ENCODE measurements around the gene HDHD5.
"Not testable (repeated sequence)": the region's sequence is repeated elsewhere in the genome, so short reads cannot be mapped to it uniquely, and the experiment has no call there.

Gene HDHD5

GRCh38 chr22:17152971-17153370 is 6.1 kb downstream of the HDHD5 start:
- no peak for DNase-seq

GRCh38 chr22:17152340-17152739 is 6.7 kb downstream of the HDHD5 start:
- no peak for DNase-seq

- DNase-seq, result no peak
These were observed 9.8 kb downstream of the HDHD5 start for GRCh38 chr22:17149076-17149815.

DNA sequence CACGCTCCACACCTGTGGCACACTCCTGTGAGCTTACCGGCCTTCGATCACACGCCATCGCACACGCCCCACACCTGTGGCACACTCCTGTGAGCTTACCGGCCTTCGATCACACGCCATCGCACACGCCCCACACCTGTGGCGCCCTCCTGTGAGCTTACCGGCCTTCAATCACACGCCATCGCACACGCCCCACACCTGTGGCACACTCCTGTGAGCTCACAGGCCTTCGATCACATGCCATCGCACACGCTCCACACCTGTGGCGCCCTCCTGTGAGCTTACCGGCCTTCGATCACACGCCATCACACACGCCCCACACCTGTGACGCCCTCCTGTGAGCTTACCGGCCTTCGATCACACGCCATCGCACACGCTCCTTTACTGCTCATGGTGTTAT is 11.6 kb downstream of the HDHD5 start:
- DNase-seq, result not testable (repeated sequence)

DNA sequence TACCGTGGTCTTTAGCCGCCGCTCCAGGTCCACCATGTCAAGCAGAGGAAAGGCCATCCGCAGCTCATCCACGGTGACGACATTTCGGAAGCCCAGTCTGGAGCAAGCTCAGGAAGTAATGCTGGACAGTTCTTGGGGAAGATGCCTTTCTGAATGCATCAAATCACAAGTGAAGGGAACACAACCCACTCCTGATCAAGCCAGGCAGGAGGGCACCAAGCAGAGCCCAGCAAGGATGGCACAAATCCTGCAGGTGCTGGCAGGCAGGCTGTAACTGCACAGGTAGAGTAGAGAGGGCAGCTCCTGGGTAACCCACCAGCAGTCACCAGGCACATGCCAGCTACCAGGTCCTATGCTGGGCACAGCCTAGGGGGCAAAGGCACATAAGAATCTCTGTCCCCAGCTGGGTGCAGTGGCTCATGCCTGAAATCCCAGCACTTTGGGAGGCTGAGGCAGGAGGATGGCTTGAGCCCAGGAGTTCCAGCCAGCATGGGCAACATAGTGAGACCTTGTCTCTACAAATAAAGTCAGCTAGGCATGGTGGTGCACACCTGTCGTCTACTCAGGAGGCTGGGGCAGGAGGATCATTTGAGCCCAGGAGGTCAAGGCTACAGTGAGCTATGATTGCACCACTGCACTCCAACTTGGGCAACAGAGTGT is 13.9 kb downstream of the HDHD5 start:
- no peak for DNase-seq

- no peak for DNase-seq
These were observed 15.3 kb downstream of the HDHD5 start for GRCh38 chr22:17143826-17144225.

- DNase-seq, result no peak
These were observed 16.0 kb downstream of the HDHD5 start for GRCh38 chr22:17143101-17143500.

- DNase-seq, result no peak
These were observed 18.0 kb downstream of the HDHD5 start for GRCh38 chr22:17140826-17141766.

GRCh38 chr22:17140022-17140421 is 19.1 kb downstream of the HDHD5 start:
- DNase-seq, result no peak

GRCh38 chr22:17138513-17138912 is 20.6 kb downstream of the HDHD5 start:
- DNase-seq, result no peak

- DNase-seq, result no peak
These were observed 21.1 kb downstream of the HDHD5 start for GRCh38 chr22:17137861-17138425.

- no peak for DNase-seq
These were observed 21.9 kb downstream of the HDHD5 start for GRCh38 chr22:17137170-17137569.

GRCh38 chr22:17135153-17135760 is 23.8 kb downstream of the HDHD5 start:
- no peak for DNase-seq

DNA sequence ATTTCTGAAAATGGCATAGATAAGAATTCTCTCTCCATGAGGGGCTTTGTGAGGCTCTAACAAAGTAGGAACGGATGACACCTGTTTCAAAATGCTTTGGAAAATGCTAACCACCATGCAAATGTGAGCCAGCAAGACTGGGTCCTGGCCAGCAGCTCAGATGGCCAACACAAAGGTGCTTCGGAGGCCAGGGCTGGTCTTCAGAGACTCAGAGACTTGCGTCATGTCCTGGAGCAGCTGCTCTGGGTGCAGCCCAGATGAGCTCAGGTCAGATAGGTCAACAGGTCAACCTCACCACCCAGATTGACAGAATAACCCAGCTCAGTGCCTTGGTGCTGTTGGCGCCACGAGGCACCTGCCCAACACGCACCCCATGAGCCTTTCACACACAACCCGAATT is 25.9 kb downstream of the HDHD5 start:
- DNase-seq, result no peak

GRCh38 chr22:17132112-17132511 is 27.0 kb downstream of the HDHD5 start:
- no peak for DNase-seq

- no peak for DNase-seq
These were observed 27.4 kb downstream of the HDHD5 start for GRCh38 chr22:17131686-17132085.

GRCh38 chr22:17130199-17130598 is 28.9 kb downstream of the HDHD5 start:
- DNase-seq, result no peak

GRCh38 chr22:17121233-17122195 is 37.6 kb downstream of the HDHD5 start, which contains the start of gene TMEM121B:
TMEM121B (minus strand) TSS chr22:17121360; CDS start chr22:17121127, 233 bp downstream.
- peak; percentile 77 for DNase-seq

DNA sequence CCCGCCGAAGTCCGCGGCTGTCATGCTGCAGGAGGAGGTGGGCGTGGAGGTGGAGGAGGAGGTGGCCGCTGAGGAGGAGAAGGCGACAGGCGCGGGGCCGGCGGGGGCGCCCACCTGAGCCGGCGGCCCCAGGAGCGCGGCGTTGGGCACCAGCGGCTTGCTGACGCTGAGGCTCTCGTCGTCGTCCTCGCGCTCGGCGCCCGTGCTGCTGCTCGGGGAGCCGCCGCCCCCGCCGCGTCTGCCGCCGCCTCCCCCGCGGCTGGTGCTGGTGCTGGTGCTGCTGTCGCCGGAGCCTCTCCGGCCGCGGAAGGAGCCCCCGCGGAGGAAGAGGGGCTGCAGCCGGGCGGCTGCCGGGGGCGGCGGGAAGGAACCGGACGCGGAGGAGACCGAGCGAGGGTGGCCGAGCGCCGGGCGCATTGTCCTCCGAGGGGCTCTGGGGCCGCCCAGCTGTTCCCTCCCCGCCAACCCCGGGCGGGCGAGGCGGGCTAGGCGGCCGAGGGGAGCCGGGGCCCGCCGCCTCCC is 38.3 kb downstream of the HDHD5 start:
- DNase-seq, result no peak

GRCh38 chr22:17120281-17120680 is 38.8 kb downstream of the HDHD5 start:
- peak; percentile 62 for DNase-seq

Measured in left hindlimb (tissue), 1 donor.